Measurements from ENCODE around the gene WNT6. TPM values are rescaled to one million over a fixed set of nuclear protein-coding genes. Genes with fewer than 3 reads are reported as not detected.

Gene WNT6
- total RNA-seq, 1 experiment from 2014 or later = not detected

- no peak for DNase-seq
- Histone ChIP-seq H3K79me2 (ENCODE audit: low read length) (no peaks in the 10 kb centered on the region), H3K4me3 (ENCODE audit: low read length) (no peak overlapping the region), H3F3A (ENCODE audit: low read length, unreplicated experiment) (no peaks in the 10 kb centered on the region), H3K27me3 (ENCODE audit: low read length) (peaks cover 29% of the 10 kb centered on the region), H2AFZ (ENCODE audit: low read length) (no peak overlapping the region), H3K4me2 (ENCODE audit: low read length) (no peak overlapping the region), H4K20me1 (ENCODE audit: low read length) (no peaks in the 10 kb centered on the region), H3K27ac (ENCODE audit: low read length) (no peak overlapping the region), H3K9ac (ENCODE audit: low read length) (no peak overlapping the region), H3K9me3 (ENCODE audit: low read length) (no peaks in the 10 kb centered on the region), H3K36me3 (ENCODE audit: low read depth, low read length) (no peaks in the 10 kb centered on the region), H3K4me1 (ENCODE audit: insufficient read depth, low read length) (peaks cover 5% of the 10 kb centered on the region; the same call in 1 of the 2 replicates), H3K9me2 (replicated peaks; ENCODE audit: low read length) (no peaks in the 10 kb centered on the region)
- POLR2A ChIA-PET (ENCODE audit: unreplicated experiment) = no interaction called here
- intact Hi-C loops (cut with micrococcal nuclease) = no loop called here
- CTCF ChIA-PET = no interaction called here
- no peak for TF ChIP-seq CTCF (conservative IDR thresholded peaks at IDR 0.05; ENCODE audit: low read depth, low read length)
- TF ChIP-seq EZH2phosphoT487 (IDR thresholded peaks at IDR 0.05; ENCODE audit: borderline replicate concordance, low read length) = no peak
- no peak for TF ChIP-seq EZH2 (IDR thresholded peaks at IDR 0.05; ENCODE audit: low read length, unreplicated experiment)
- no peak for ATAC-seq
- BruUV-seq (replicated peaks) = no TSS peak
Observed at GRCh38 chr2:218856167-218856895, 3.3 kb upstream of the WNT6 start.

- Histone ChIP-seq H3K27me3 (ENCODE audit: low read length) (peaks cover 30% of the 10 kb centered on the region), H3K9me2 (replicated peaks; ENCODE audit: low read length) (no peaks in the 10 kb centered on the region), H3K27ac (ENCODE audit: low read length) (no peak overlapping the region), H3K36me3 (ENCODE audit: low read depth, low read length) (no peaks in the 10 kb centered on the region), H3K4me2 (ENCODE audit: low read length) (no peak overlapping the region), H3K9me3 (ENCODE audit: low read length) (no peaks in the 10 kb centered on the region), H3K9ac (ENCODE audit: low read length) (no peak overlapping the region), H3K79me2 (ENCODE audit: low read length) (no peaks in the 10 kb centered on the region), H3K4me3 (ENCODE audit: low read length) (no peak overlapping the region), H2AFZ (ENCODE audit: low read length) (no peak overlapping the region), H3K4me1 (ENCODE audit: insufficient read depth, low read length) (peaks cover 5% of the 10 kb centered on the region; the same call in 1 of the 2 replicates), H3F3A (ENCODE audit: low read length, unreplicated experiment) (no peaks in the 10 kb centered on the region), H4K20me1 (ENCODE audit: low read length) (no peaks in the 10 kb centered on the region)
- CTCF ChIA-PET = no interaction called here
- no TSS peak for BruUV-seq (replicated peaks)
- TF ChIP-seq CTCF (conservative IDR thresholded peaks at IDR 0.05; ENCODE audit: low read depth, low read length) = no peak
- no peak for TF ChIP-seq EZH2phosphoT487 (IDR thresholded peaks at IDR 0.05; ENCODE audit: borderline replicate concordance, low read length)
- TF ChIP-seq EZH2 (IDR thresholded peaks at IDR 0.05; ENCODE audit: low read length, unreplicated experiment) = no peak
- DNase-seq (no peak), ATAC-seq (no peak)
- POLR2A ChIA-PET (ENCODE audit: unreplicated experiment) = no interaction called here
- intact Hi-C loops (cut with micrococcal nuclease) = no loop called here
Observed at GRCh38 chr2:218856896-218857243, 2.7 kb upstream of the WNT6 start.

- intact Hi-C loops (cut with micrococcal nuclease) = no loop called here
- no TSS peak for BruUV-seq (replicated peaks)
- CTCF ChIA-PET = no interaction called here
- Histone ChIP-seq H2AFZ (ENCODE audit: low read length) (no peak overlapping the region), H3K9me2 (replicated peaks; ENCODE audit: low read length) (no peaks in the 10 kb centered on the region), H4K20me1 (ENCODE audit: low read length) (no peaks in the 10 kb centered on the region), H3K9me3 (ENCODE audit: low read length) (no peaks in the 10 kb centered on the region), H3F3A (ENCODE audit: low read length, unreplicated experiment) (no peaks in the 10 kb centered on the region), H3K4me3 (ENCODE audit: low read length) (no peak overlapping the region), H3K9ac (ENCODE audit: low read length) (no peak overlapping the region), H3K27me3 (ENCODE audit: low read length) (peaks cover 30% of the 10 kb centered on the region), H3K27ac (ENCODE audit: low read length) (no peak overlapping the region), H3K4me2 (ENCODE audit: low read length) (no peak overlapping the region), H3K36me3 (ENCODE audit: low read depth, low read length) (no peaks in the 10 kb centered on the region), H3K4me1 (ENCODE audit: insufficient read depth, low read length) (peaks cover 5% of the 10 kb centered on the region; the same call in 1 of the 2 replicates), H3K79me2 (ENCODE audit: low read length) (no peaks in the 10 kb centered on the region)
- no peak for DNase-seq
- POLR2A ChIA-PET (ENCODE audit: unreplicated experiment) = no interaction called here
- TF ChIP-seq EZH2 (IDR thresholded peaks at IDR 0.05; ENCODE audit: low read length, unreplicated experiment) (no peak), EZH2phosphoT487 (IDR thresholded peaks at IDR 0.05; ENCODE audit: borderline replicate concordance, low read length) (no peak), CTCF (conservative IDR thresholded peaks at IDR 0.05; ENCODE audit: low read depth, low read length) (no peak)
- ATAC-seq = no peak
Observed at GRCh38 chr2:218857371-218858137, 2.1 kb upstream of the WNT6 start.

Data from PC-3 (cell line).